K562 (cell line): ENCODE data around the gene PLXND1. TPM values are rescaled to one million over a fixed set of nuclear protein-coding genes. Genes with fewer than 3 reads are reported as not detected.

Experiments used
- ATAC-seq: fragments of 200-7000 bp; cut with Tn5 transposase; 3 replicates; pipeline ENCODE4 v1.9.1; 2020; ENCODE audit warnings: moderate library complexity
- BruUV-seq: library from RNA; stranded (reverse); fragments of 400-500 nt; replicated peaks from 2 replicates; lab custom pipeline; 2021; lab: Mats Ljungman, UMichigan
- CTCF ChIA-PET: fragments of 300-600 bp; formaldehyde crosslinking; extraction: SDS; loops from one replicate; lab custom pipeline; 2021; ENCODE audit warnings: low intra/inter-chr PET ratio; lab: Yijun Ruan, JAX
- POLR2A ChIA-PET: fragments of 300-600, 350-650 bp; sonication (Branson Sonifier 250); formaldehyde crosslinking; extraction: SDS; loops from one replicate; lab custom pipeline; 2021; ENCODE audit warnings: antibody characterized with exemption, inconsistent platforms; lab: Yijun Ruan, JAX
- DNase-seq, 4 experiments: peaks; one replicate each; pipeline versions ENCODE4 v3.0.0 to v3.0.0-alpha.2; 2011 to 2018; ENCODE audit warnings: low spot score in 3 of 4, mixed read lengths in 3 of 4; ENCODE audit errors: extremely low read depth in 1 of 4
- FAIRE-seq: peaks from 2 replicates; lab custom pipeline; 2011; peaks lifted over from hg19 to GRCh38; lab: Jason Lieb, UNC
- H2AFZ ChIP-seq: 2 replicates; pipeline ENCODE4 v1.6.0; 2011; ENCODE audit warnings: low read depth, low read length, control low read depth, inconsistent platforms
- H3K27ac ChIP-seq: fragments of 200-600 bp; 3 replicates; pipeline ENCODE4 v1.8.0; 2011; ENCODE audit warnings: low read depth, mild to moderate bottlenecking, control low read depth, inconsistent platforms, low read length, moderate library complexity, mixed read lengths; ENCODE audit errors: extremely low read depth
- H3K27me3 ChIP-seq, 2 experiments: fragments of 300-600 bp in 1 of 2; 2 replicates in 1 of 2; 3 replicates in 1 of 2; pipeline versions ENCODE4 v1.6.0 to v1.8.0; 2011; ENCODE audit warnings: inconsistent platforms in 2 of 2, low read length in 2 of 2, mild to moderate bottlenecking in 1 of 2, mixed read lengths in 1 of 2, moderate library complexity in 1 of 2; ENCODE audit not compliant: control insufficient read depth in 2 of 2, insufficient read depth in 2 of 2
- H3K36me3 ChIP-seq: fragments of 300-600 bp; 3 replicates; pipeline ENCODE4 v1.8.0; 2011; ENCODE audit warnings: mild to moderate bottlenecking, low read length, inconsistent platforms; ENCODE audit not compliant: control insufficient read depth, insufficient read depth
- H3K4me1 ChIP-seq, 2 experiments: fragments of 200-600 bp in 1 of 2; replicated peaks in 1 of 2; 2 replicates in 1 of 2; 3 replicates in 1 of 2; pipeline versions ENCODE4 v1.5.1 to v1.8.0; 2011; ENCODE audit warnings: inconsistent platforms in 2 of 2, low read length in 2 of 2, mild to moderate bottlenecking in 1 of 2, mixed read lengths in 1 of 2, moderate library complexity in 1 of 2; ENCODE audit not compliant: control insufficient read depth in 2 of 2, insufficient read depth in 2 of 2
- H3K4me2 ChIP-seq: 2 replicates; pipeline ENCODE4 v1.6.1; 2011; ENCODE audit warnings: low read length, control low read depth, inconsistent platforms, mixed read lengths; ENCODE audit not compliant: insufficient read depth
- H3K4me3 ChIP-seq: fragments of 200-600 bp; sonication (generic), shearing (Covaris generic); 2 replicates; pipeline ENCODE4 v1.5.1; 2016; ENCODE audit warnings: control low read depth, inconsistent platforms
- H3K79me2 ChIP-seq: fragments of 200-600 bp; 3 replicates; pipeline ENCODE4 v1.8.0; 2011; ENCODE audit warnings: low read length, inconsistent platforms; ENCODE audit not compliant: control insufficient read depth, insufficient read depth
- H3K9ac ChIP-seq, 2 experiments: 2 replicates each; pipeline versions ENCODE4 v1.6.0 to v1.6.1; 2011; ENCODE audit warnings: low read depth in 2 of 2, low read length in 2 of 2, control low read depth in 1 of 2, inconsistent platforms in 1 of 2, mild to moderate bottlenecking in 1 of 2, mixed read lengths in 1 of 2; ENCODE audit not compliant: insufficient read depth in 1 of 2
- H3K9me1 ChIP-seq: one replicate; pipeline ENCODE4 v1.6.0; 2011; ENCODE audit warnings: inconsistent platforms, mild to moderate bottlenecking, low read length, moderate library complexity; ENCODE audit not compliant: control insufficient read depth, insufficient read depth
- H3K9me3 ChIP-seq: replicated peaks from 2 replicates; pipeline ENCODE4 v1.5.1; 2011; ENCODE audit warnings: low read depth, low read length, inconsistent platforms; ENCODE audit not compliant: control insufficient read depth, insufficient read depth
- H4K20me1 ChIP-seq: replicated peaks from 2 replicates; pipeline ENCODE4 v1.6.1; 2011; ENCODE audit warnings: low read length, inconsistent platforms, mixed read lengths; ENCODE audit not compliant: control insufficient read depth, insufficient read depth
- ATF7 ChIP-seq: fragments of 450-650 bp; IDR thresholded peaks from 2 replicates; pipeline ENCODE4 v1.7.1; 2014; ENCODE audit warnings: mild to moderate bottlenecking, moderate library complexity
- CC2D1A ChIP-seq: fragments of 450-650 bp; IDR thresholded peaks from 2 replicates; pipeline ENCODE4 v1.6.1; 2017; ENCODE audit warnings: mild to moderate bottlenecking
- E2F5 ChIP-seq: sonication (generic); formaldehyde crosslinking; IDR thresholded peaks from 2 replicates; pipeline ENCODE4 v1.8.0; 2022; ENCODE audit warnings: mild to moderate bottlenecking, missing genetic modification reagents
- ELF1 ChIP-seq: fragments of 200-800 bp; sonication (Bioruptor generic); IDR thresholded peaks from 2 replicates; pipeline ENCODE4 v1.6.1; 2016; ENCODE audit warnings: missing genetic modification characterization, missing compliant biosample characterization
- GTF3C2 ChIP-seq: IDR thresholded peaks from 3 replicates; pipeline ENCODE4 v1.6.1; 2011; ENCODE audit warnings: borderline replicate concordance, mild to moderate bottlenecking, moderate library complexity; ENCODE audit not compliant: insufficient read length; ENCODE audit errors: extremely low read depth
- HNRNPK ChIP-seq: fragments of 200-400 bp; formaldehyde crosslinking; IDR thresholded peaks from one replicate; pipeline ENCODE4 v1.6.1; 2018; ENCODE audit warnings: mild to moderate bottlenecking, low read depth, low read length; ENCODE audit not compliant: poor library complexity, severe bottlenecking
- HNRNPLL ChIP-seq: fragments of 200-400 bp; formaldehyde crosslinking; IDR thresholded peaks from 2 replicates; pipeline ENCODE4 v1.6.1; 2017; ENCODE audit warnings: low read length, low read depth, mild to moderate bottlenecking; ENCODE audit not compliant: poor library complexity, severe bottlenecking
- MEF2A ChIP-seq: IDR thresholded peaks from 2 replicates; pipeline ENCODE4 v1.6.1; 2011; ENCODE audit warnings: low read depth, mild to moderate bottlenecking, low read length, moderate library complexity; ENCODE audit not compliant: control insufficient read depth
- TOE1 ChIP-seq, 2 experiments: fragments of 450-650 bp in 1 of 2; sonication (generic) in 1 of 2; formaldehyde crosslinking in 1 of 2; IDR thresholded peaks; 2 replicates each; pipeline versions ENCODE4 v1.7.1 to v1.8.0; 2016 to 2022; ENCODE audit warnings: borderline replicate concordance in 2 of 2, mild to moderate bottlenecking in 2 of 2, antibody characterized with exemption in 1 of 2, inconsistent platforms in 1 of 2, low read depth in 1 of 2, missing genetic modification reagents in 1 of 2, moderate library complexity in 1 of 2
- VEZF1 ChIP-seq: fragments of 200-800 bp; sonication (Bioruptor generic); IDR thresholded peaks from 2 replicates; pipeline ENCODE4 v1.6.1; 2017; ENCODE audit warnings: missing genetic modification characterization, missing compliant biosample characterization
- ZC3H4 ChIP-seq: sonication (generic); formaldehyde crosslinking; IDR thresholded peaks from 2 replicates; pipeline ENCODE4 v1.9.0; 2021; ENCODE audit warnings: missing genetic modification reagents, borderline replicate concordance
- ZFX ChIP-seq: sonication (generic); formaldehyde crosslinking; IDR thresholded peaks from 2 replicates; pipeline ENCODE4 v1.8.0; 2022; ENCODE audit warnings: mild to moderate bottlenecking, missing genetic modification reagents, moderate library complexity
- ZNF140 ChIP-seq: fragments of 250-450 bp; sonication (Bioruptor Pico); IDR thresholded peaks from 2 replicates; pipeline ENCODE4 v1.8.0; 2021; ENCODE audit warnings: moderate library complexity, mild to moderate bottlenecking, inconsistent platforms
- ZNF175 ChIP-seq: fragments of 200-800 bp; sonication (Bioruptor generic); IDR thresholded peaks from 2 replicates; pipeline ENCODE4 v1.6.1; 2016; ENCODE audit warnings: low read depth, mild to moderate bottlenecking, missing genetic modification characterization, missing compliant biosample characterization
- ZNF586 ChIP-seq: fragments of 450-650 bp; formaldehyde crosslinking; conservative IDR thresholded peaks from 2 replicates; pipeline ENCODE4 v1.4.0; 2020; ENCODE audit warnings: mild to moderate bottlenecking, moderate library complexity
- WGBS: fragments of 100-300 bp; shearing (Covaris generic); methylation state at CpG from one replicate; pipeline ENCODE4 v1.1.6; 2016; ENCODE audit warnings: low coverage, mixed read lengths; ENCODE audit not compliant: insufficient coverage; ENCODE audit errors: missing lambda C conversion rate; 5-methylcytosine and 5-hydroxymethylcytosine counted together
- in situ Hi-C: fragments of 300-500 bp; cut with MboI; formaldehyde crosslinking; loops from 4 replicates; pipeline ENCODE4 v1.15.0; 2018; ENCODE audit warnings: inconsistent platforms, mixed read lengths
- intact Hi-C: fragments of 100-400 bp; cut with micrococcal nuclease; formaldehyde crosslinking; loops from 2 replicates; pipeline ENCODE4 v1.14.2; 2022
- polyA plus RNA-seq, 8 experiments: library from polyadenylated mRNA; depleted of rRNA in 4 of 8; stranded (reverse) in 5 of 8; unstranded in 3 of 8; fragments of >200 nt; fragmentation: Nextera tagmentation in 2 of 8; fragmentation: Illumina TruSeq in 1 of 8; extraction: Ambion mirVana in 2 of 8; extraction: Trizol in 1 of 8; gene quantifications; 2 replicates each; pipeline versions ENCODE4 v1.2.1 to v1.2.3, GENCODE V29; 2011 to 2014; ENCODE audit warnings: inconsistent platforms in 1 of 8, missing spikeins in 1 of 8
- total RNA-seq, 7 experiments: library from RNA; depleted of rRNA in 6 of 7; stranded (reverse); fragments of >200 nt in 6 of 7; fragmentation: Illumina TruSeq in 2 of 7; extraction: Trizol in 2 of 7; gene quantifications; 2 replicates each; pipeline versions ENCODE4 v1.2.1 to v1.2.3, GENCODE V29; 2011 to 2021; ENCODE audit warnings: low replicate concordance in 1 of 7

PLXND1 gene
- total and polyA plus RNA-seq, 9 of the 15 experiments (the other 6 are each of a cell fraction or from before 2014, with no cell fraction given) = 0.34 to 28.8 (median 14.0) TPM

- no TSS peak for BruUV-seq
- Histone ChIP-seq H3K9ac (no peak overlapping the region; a peak in 1 of 4 replicates), H3K79me2 (no peaks in the 10 kb centered on the region), H3K4me1 (peaks cover 0 to 7% of the 10 kb centered on the region in 2 experiments; a peak in 2 of 5 replicates), H3K27me3 (peaks cover 4 to 26% of the 10 kb centered on the region in 2 experiments; a peak in 2 of 5 replicates), H3K27ac (no peak overlapping the region), H4K20me1 (no peaks in the 10 kb centered on the region), H3K4me2 (no peak overlapping the region), H3K36me3 (no peaks in the 10 kb centered on the region), H3K9me1 (no peaks in the 10 kb centered on the region), H2AFZ (no peak overlapping the region), H3K4me3 (no peak overlapping the region), H3K9me3 (no peaks in the 10 kb centered on the region)
- intact Hi-C loops (no loop called here), in situ Hi-C loops (no loop called here)
- 5% methylated on average over 4 of the region's 6 CpGs for WGBS
- FAIRE-seq (no peak), DNase-seq (no peak), ATAC-seq (no peak)
- CTCF ChIA-PET = no interaction called here
- POLR2A ChIA-PET = no interaction called here
- no peak for TF ChIP-seq ATF7
- no peak for TF ChIP-seq ZC3H4
- no peak for TF ChIP-seq CC2D1A
- TF ChIP-seq GTF3C2 = no peak
- no peak for TF ChIP-seq HNRNPLL
- no peak for TF ChIP-seq TOE1 (IDR thresholded peaks at IDR 0.05; ENCODE audit: borderline replicate concordance)
- TF ChIP-seq TOE1 (CRISPR knock-in tag; IDR thresholded peaks at IDR 0.05; ENCODE audit: borderline replicate concordance, low read depth) = no peak
- TF ChIP-seq ZNF175 (CRISPR knock-in tag) = no peak
- no peak for TF ChIP-seq ELF1 (tag)
- TF ChIP-seq VEZF1 (CRISPR knock-in tag) = no peak
- TF ChIP-seq ZNF586 (CRISPR knock-in tag) = no peak
- no peak for TF ChIP-seq MEF2A
- TF ChIP-seq HNRNPK = no peak
- TF ChIP-seq ZFX (CRISPR knock-in tag) = no peak
- TF ChIP-seq E2F5 (CRISPR knock-in tag) = no peak
- no peak for TF ChIP-seq ZNF140 (CRISPR knock-in tag)
Observed at GRCh38 chr3:129530251-129530791, 76.2 kb downstream of the PLXND1 start.
